ENCODE results near the gene CLDN18.

Gene CLDN18

DNA sequence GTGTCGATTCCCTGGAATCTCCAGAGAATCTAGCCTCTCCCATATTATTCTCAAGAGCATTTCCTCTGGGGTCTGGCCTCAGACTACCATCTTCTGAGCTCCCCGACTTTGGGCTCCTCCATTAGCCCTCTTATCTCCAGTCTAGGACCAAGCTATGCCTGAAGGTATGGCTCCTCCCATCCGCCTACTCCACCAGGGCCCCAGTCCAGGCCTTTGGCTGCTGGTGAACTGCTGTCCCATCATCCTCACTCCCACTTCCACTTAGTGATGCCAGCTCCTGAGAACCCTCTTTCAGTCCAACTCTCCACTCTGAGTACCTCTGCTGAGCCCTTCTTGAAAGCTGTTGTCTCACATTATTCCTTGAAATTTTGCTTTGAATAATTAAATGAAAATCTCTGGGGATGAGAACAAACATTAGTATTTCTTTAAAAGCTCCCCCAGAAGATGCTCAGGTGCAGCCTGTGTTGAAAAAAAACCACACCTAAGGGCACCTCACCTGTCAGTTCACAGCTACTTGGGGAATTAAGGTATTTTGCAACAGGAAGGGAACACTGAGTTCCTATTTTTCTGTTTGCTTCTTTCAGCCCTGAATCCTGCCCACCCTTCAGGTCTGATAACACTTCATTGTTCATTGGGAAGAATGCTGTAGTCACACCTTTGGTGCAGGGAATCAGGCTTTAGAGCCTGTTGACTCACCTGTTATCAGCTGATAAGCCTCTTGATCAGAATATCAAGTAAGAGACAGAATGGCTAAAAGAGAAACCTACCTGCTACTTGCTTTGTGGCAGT is 9.5 kb downstream of the CLDN18 start:
- CTCF ChIA-PET: no interaction called here
- POLR2A ChIA-PET: no interaction called here
- no peak for DNase-seq (ENCODE audit: extremely low spot score)
- TF ChIP-seq LEF1 (IDR thresholded peaks at IDR 0.05; ENCODE audit: borderline replicate concordance) (no peak), ARNT (IDR thresholded peaks at IDR 0.05) (no peak), TARDBP (IDR thresholded peaks at IDR 0.05) (no peak), PKNOX1 (IDR thresholded peaks at IDR 0.05) (no peak), L3MBTL2 (conservative IDR thresholded peaks at IDR 0.05) (no peak), ZNF384 (IDR thresholded peaks at IDR 0.05) (no peak), BHLHE40 (IDR thresholded peaks at IDR 0.05; ENCODE audit: borderline replicate concordance) (no peak), FOXA1 (IDR thresholded peaks at IDR 0.05) (no peak)

- POLR2A ChIA-PET: no interaction called here
- no peak for TF ChIP-seq FOXK2 (IDR thresholded peaks at IDR 0.05)
- no peak for TF ChIP-seq LEF1 (IDR thresholded peaks at IDR 0.05; ENCODE audit: borderline replicate concordance)
- TF ChIP-seq CTBP1 (IDR thresholded peaks at IDR 0.05; ENCODE audit: borderline replicate concordance): no peak
- TF ChIP-seq PKNOX1 (IDR thresholded peaks at IDR 0.05): no peak
- TF ChIP-seq SUZ12 (IDR thresholded peaks at IDR 0.05): no peak
- no peak for TF ChIP-seq HDGF (IDR thresholded peaks at IDR 0.05; ENCODE audit: borderline replicate concordance)
- no peak for TF ChIP-seq TARDBP (IDR thresholded peaks at IDR 0.05)
- no peak for TF ChIP-seq BHLHE40 (IDR thresholded peaks at IDR 0.05; ENCODE audit: borderline replicate concordance)
- TF ChIP-seq FOXM1 (IDR thresholded peaks at IDR 0.05; ENCODE audit: borderline replicate concordance): no peak
- TF ChIP-seq ARNT (IDR thresholded peaks at IDR 0.05): no peak
- TF ChIP-seq NFRKB (IDR thresholded peaks at IDR 0.05): no peak
- no peak for TF ChIP-seq ZNF384 (IDR thresholded peaks at IDR 0.05)
- no peak for TF ChIP-seq SP1 (IDR thresholded peaks at IDR 0.05)
- TF ChIP-seq ELF4 (IDR thresholded peaks at IDR 0.05): no peak
- no peak for TF ChIP-seq FOXA1 (IDR thresholded peaks at IDR 0.05)
- no peak for TF ChIP-seq L3MBTL2 (conservative IDR thresholded peaks at IDR 0.05)
- no peak for DNase-seq (ENCODE audit: extremely low spot score)
- CTCF ChIA-PET: no interaction called here
Observed at GRCh38 chr3:138023754-138024153, 13.8 kb downstream of the CLDN18 start.

GRCh38 chr3:138025553-138025952 is 15.6 kb downstream of the CLDN18 start:
- no peak for TF ChIP-seq CTBP1 (IDR thresholded peaks at IDR 0.05; ENCODE audit: borderline replicate concordance)
- no peak for TF ChIP-seq SUZ12 (IDR thresholded peaks at IDR 0.05)
- TF ChIP-seq LEF1 (IDR thresholded peaks at IDR 0.05; ENCODE audit: borderline replicate concordance): no peak
- TF ChIP-seq TARDBP (IDR thresholded peaks at IDR 0.05): no peak
- TF ChIP-seq FOXA1 (IDR thresholded peaks at IDR 0.05): no peak
- TF ChIP-seq ARNT (IDR thresholded peaks at IDR 0.05): no peak
- TF ChIP-seq BHLHE40 (IDR thresholded peaks at IDR 0.05; ENCODE audit: borderline replicate concordance): no peak
- TF ChIP-seq PKNOX1 (IDR thresholded peaks at IDR 0.05): no peak
- TF ChIP-seq L3MBTL2 (conservative IDR thresholded peaks at IDR 0.05): no peak
- TF ChIP-seq FOXM1 (IDR thresholded peaks at IDR 0.05; ENCODE audit: borderline replicate concordance): no peak
- TF ChIP-seq ZNF384 (IDR thresholded peaks at IDR 0.05): no peak
- no peak for TF ChIP-seq ELF4 (IDR thresholded peaks at IDR 0.05)
- no peak for TF ChIP-seq NFRKB (IDR thresholded peaks at IDR 0.05)
- TF ChIP-seq FOXK2 (IDR thresholded peaks at IDR 0.05): no peak
- TF ChIP-seq SP1 (IDR thresholded peaks at IDR 0.05): no peak
- TF ChIP-seq HDGF (IDR thresholded peaks at IDR 0.05; ENCODE audit: borderline replicate concordance): no peak
- ChIA-PET POLR2A (no interaction called here), CTCF (no interaction called here)
- DNase-seq (ENCODE audit: extremely low spot score): no peak

- POLR2A ChIA-PET: no interaction called here
- DNase-seq (ENCODE audit: extremely low spot score): no peak
- TF ChIP-seq SUZ12 (IDR thresholded peaks at IDR 0.05) (no peak), ARNT (IDR thresholded peaks at IDR 0.05) (no peak), HDGF (IDR thresholded peaks at IDR 0.05; ENCODE audit: borderline replicate concordance) (no peak), LEF1 (IDR thresholded peaks at IDR 0.05; ENCODE audit: borderline replicate concordance) (no peak), FOXM1 (IDR thresholded peaks at IDR 0.05; ENCODE audit: borderline replicate concordance) (no peak), ELF4 (IDR thresholded peaks at IDR 0.05) (no peak)
- CTCF ChIA-PET: no interaction called here
Observed at GRCh38 chr3:138027821-138028220, 17.9 kb downstream of the CLDN18 start.

DNA sequence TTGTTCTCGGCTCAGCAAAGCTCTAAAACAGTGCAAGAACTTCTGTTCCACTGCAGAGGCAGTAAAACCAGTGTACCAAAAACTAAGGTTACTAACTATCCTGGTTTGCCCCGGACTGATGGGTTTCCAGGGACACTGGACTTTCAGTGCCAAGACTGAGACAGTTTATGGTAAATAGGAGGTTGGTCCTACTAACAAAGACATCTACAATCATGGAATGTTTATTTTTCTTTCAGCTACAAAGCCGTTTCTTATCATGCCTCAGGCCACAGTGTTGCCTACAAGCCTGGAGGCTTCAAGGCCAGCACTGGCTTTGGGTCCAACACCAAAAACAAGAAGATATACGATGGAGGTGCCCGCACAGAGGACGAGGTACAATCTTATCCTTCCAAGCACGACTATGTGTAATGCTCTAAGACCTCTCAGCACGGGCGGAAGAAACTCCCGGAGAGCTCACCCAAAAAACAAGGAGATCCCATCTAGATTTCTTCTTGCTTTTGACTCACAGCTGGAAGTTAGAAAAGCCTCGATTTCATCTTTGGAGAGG is 20.8 kb downstream of the CLDN18 start:
- TF ChIP-seq ELF4 (IDR thresholded peaks at IDR 0.05) (no peak), BHLHE40 (IDR thresholded peaks at IDR 0.05; ENCODE audit: borderline replicate concordance) (no peak), SUZ12 (IDR thresholded peaks at IDR 0.05) (no peak), CTBP1 (IDR thresholded peaks at IDR 0.05; ENCODE audit: borderline replicate concordance) (no peak), NFRKB (IDR thresholded peaks at IDR 0.05) (no peak)
- CTCF ChIA-PET: no interaction called here
- DNase-seq (ENCODE audit: extremely low spot score): no peak
- POLR2A ChIA-PET: no interaction called here

DNA sequence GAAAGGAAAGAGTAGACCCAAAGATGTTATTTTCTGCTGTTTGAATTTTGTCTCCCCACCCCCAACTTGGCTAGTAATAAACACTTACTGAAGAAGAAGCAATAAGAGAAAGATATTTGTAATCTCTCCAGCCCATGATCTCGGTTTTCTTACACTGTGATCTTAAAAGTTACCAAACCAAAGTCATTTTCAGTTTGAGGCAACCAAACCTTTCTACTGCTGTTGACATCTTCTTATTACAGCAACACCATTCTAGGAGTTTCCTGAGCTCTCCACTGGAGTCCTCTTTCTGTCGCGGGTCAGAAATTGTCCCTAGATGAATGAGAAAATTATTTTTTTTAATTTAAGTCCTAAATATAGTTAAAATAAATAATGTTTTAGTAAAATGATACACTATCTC is 21.6 kb downstream of the CLDN18 start:
- CTCF ChIA-PET: no interaction called here
- DNase-seq (ENCODE audit: extremely low spot score): no peak
- TF ChIP-seq LEF1 (IDR thresholded peaks at IDR 0.05; ENCODE audit: borderline replicate concordance) (no peak), HDGF (IDR thresholded peaks at IDR 0.05; ENCODE audit: borderline replicate concordance) (no peak), L3MBTL2 (conservative IDR thresholded peaks at IDR 0.05) (no peak), TARDBP (IDR thresholded peaks at IDR 0.05) (no peak), NFRKB (IDR thresholded peaks at IDR 0.05) (no peak)
- POLR2A ChIA-PET: no interaction called here
